Liver (tissue), 3 donors: ENCODE data around the gene AQP6.

Experiments
- EGR1 ChIP-seq, 2 donors: IDR thresholded peaks; 2 replicates each; pipeline ENCODE4 v1.6.1; 2016 to 2018; ENCODE audit warnings: antibody characterized with exemption in 2 of 2, low read depth in 2 of 2
- JUND ChIP-seq, 2 donors: IDR thresholded peaks; 2 replicates each; pipeline ENCODE4 v1.6.1; 2016; ENCODE audit warnings: antibody characterized with exemption in 2 of 2
- YY1 ChIP-seq: IDR thresholded peaks from 2 replicates; pipeline ENCODE4 v1.6.1; 2016; ENCODE audit warnings: antibody characterized with exemption, mild to moderate bottlenecking
- TF ChIP-seq, protein P1 (sequence below): fragments of 150-350 bp; IDR thresholded peaks from 2 replicates; pipeline ENCODE4 v1.5.1; 2017; ENCODE audit warnings: improper control_type of control experiment, low read depth, low read length; ENCODE audit not compliant: missing input control
- TF ChIP-seq, protein P2 (sequence below): IDR thresholded peaks from 2 replicates; pipeline ENCODE4 v1.6.1; 2016; ENCODE audit warnings: antibody characterized with exemption
- TF ChIP-seq, protein P3 (sequence below): IDR thresholded peaks from 2 replicates; pipeline ENCODE4 v1.6.1; 2016; ENCODE audit warnings: antibody characterized with exemption
- TF ChIP-seq, protein P4 (sequence below): IDR thresholded peaks from 2 replicates; pipeline ENCODE4 v1.6.1; 2016; ENCODE audit warnings: antibody characterized with exemption, mild to moderate bottlenecking
- TF ChIP-seq, protein P5 (sequence below): IDR thresholded peaks from 2 replicates; pipeline ENCODE4 v1.6.1; 2016; ENCODE audit warnings: antibody characterized with exemption
- donor health status: healthy.
- donor health status: healthy.

DNA sequence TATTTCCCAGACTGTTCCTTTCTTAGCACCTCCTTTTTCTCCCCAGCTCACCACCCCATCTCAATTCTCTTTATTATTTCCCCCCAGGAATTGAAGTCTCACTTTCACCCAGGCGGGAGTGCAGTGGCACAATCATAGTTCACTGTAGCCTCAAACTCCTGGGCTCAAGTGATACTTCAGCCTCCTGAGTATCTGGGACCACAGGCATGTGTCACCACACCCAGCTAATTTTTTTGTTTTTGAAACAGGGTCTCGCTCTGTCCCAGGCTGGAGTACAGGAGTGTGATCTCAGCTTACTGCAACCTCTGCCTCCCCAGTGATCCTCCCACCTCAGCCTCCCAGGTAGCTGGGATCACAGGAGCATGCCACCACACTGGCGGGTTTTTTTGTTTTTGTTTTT, 41.6 kb downstream of the AQP6 start:
- TF ChIP-seq, protein P1, sequence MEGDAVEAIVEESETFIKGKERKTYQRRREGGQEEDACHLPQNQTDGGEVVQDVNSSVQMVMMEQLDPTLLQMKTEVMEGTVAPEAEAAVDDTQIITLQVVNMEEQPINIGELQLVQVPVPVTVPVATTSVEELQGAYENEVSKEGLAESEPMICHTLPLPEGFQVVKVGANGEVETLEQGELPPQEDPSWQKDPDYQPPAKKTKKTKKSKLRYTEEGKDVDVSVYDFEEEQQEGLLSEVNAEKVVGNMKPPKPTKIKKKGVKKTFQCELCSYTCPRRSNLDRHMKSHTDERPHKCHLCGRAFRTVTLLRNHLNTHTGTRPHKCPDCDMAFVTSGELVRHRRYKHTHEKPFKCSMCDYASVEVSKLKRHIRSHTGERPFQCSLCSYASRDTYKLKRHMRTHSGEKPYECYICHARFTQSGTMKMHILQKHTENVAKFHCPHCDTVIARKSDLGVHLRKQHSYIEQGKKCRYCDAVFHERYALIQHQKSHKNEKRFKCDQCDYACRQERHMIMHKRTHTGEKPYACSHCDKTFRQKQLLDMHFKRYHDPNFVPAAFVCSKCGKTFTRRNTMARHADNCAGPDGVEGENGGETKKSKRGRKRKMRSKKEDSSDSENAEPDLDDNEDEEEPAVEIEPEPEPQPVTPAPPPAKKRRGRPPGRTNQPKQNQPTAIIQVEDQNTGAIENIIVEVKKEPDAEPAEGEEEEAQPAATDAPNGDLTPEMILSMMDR = no peak
- TF ChIP-seq EGR1 (IDR thresholded peaks at IDR 0.05; ENCODE audit: low read depth in 2 of 2) (no peak), JUND (IDR thresholded peaks at IDR 0.05) (no peak), YY1 (no peak)
- TF ChIP-seq, protein P2, sequence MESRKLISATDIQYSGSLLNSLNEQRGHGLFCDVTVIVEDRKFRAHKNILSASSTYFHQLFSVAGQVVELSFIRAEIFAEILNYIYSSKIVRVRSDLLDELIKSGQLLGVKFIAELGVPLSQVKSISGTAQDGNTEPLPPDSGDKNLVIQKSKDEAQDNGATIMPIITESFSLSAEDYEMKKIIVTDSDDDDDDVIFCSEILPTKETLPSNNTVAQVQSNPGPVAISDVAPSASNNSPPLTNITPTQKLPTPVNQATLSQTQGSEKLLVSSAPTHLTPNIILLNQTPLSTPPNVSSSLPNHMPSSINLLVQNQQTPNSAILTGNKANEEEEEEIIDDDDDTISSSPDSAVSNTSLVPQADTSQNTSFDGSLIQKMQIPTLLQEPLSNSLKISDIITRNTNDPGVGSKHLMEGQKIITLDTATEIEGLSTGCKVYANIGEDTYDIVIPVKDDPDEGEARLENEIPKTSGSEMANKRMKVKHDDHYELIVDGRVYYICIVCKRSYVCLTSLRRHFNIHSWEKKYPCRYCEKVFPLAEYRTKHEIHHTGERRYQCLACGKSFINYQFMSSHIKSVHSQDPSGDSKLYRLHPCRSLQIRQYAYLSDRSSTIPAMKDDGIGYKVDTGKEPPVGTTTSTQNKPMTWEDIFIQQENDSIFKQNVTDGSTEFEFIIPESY = no peak
- TF ChIP-seq, protein P3, sequence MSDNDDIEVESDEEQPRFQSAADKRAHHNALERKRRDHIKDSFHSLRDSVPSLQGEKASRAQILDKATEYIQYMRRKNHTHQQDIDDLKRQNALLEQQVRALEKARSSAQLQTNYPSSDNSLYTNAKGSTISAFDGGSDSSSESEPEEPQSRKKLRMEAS = no peak
- TF ChIP-seq, protein P4, sequence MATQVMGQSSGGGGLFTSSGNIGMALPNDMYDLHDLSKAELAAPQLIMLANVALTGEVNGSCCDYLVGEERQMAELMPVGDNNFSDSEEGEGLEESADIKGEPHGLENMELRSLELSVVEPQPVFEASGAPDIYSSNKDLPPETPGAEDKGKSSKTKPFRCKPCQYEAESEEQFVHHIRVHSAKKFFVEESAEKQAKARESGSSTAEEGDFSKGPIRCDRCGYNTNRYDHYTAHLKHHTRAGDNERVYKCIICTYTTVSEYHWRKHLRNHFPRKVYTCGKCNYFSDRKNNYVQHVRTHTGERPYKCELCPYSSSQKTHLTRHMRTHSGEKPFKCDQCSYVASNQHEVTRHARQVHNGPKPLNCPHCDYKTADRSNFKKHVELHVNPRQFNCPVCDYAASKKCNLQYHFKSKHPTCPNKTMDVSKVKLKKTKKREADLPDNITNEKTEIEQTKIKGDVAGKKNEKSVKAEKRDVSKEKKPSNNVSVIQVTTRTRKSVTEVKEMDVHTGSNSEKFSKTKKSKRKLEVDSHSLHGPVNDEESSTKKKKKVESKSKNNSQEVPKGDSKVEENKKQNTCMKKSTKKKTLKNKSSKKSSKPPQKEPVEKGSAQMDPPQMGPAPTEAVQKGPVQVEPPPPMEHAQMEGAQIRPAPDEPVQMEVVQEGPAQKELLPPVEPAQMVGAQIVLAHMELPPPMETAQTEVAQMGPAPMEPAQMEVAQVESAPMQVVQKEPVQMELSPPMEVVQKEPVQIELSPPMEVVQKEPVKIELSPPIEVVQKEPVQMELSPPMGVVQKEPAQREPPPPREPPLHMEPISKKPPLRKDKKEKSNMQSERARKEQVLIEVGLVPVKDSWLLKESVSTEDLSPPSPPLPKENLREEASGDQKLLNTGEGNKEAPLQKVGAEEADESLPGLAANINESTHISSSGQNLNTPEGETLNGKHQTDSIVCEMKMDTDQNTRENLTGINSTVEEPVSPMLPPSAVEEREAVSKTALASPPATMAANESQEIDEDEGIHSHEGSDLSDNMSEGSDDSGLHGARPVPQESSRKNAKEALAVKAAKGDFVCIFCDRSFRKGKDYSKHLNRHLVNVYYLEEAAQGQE = no peak
- TF ChIP-seq, protein P5, sequence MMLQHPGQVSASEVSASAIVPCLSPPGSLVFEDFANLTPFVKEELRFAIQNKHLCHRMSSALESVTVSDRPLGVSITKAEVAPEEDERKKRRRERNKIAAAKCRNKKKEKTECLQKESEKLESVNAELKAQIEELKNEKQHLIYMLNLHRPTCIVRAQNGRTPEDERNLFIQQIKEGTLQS = no peak
